WTC11 (cell line): ENCODE measurements around the gene ZNF827.

Experiments
- ELF4 ChIP-seq: sonication (generic); formaldehyde crosslinking; IDR thresholded peaks from 2 replicates; pipeline ENCODE4 v1.8.1; 2022; ENCODE audit warnings: low read depth, mild to moderate bottlenecking, moderate library complexity, missing genetic modification reagents
- ESRRA ChIP-seq: sonication (generic); formaldehyde crosslinking; IDR thresholded peaks from 2 replicates; pipeline ENCODE4 v1.8.1; 2022; ENCODE audit warnings: mild to moderate bottlenecking, missing genetic modification reagents, borderline replicate concordance
- FOXJ3 ChIP-seq: sonication (generic); formaldehyde crosslinking; IDR thresholded peaks from 2 replicates; pipeline ENCODE4 v1.9.0; 2021; ENCODE audit warnings: missing genetic modification reagents, mild to moderate bottlenecking, borderline replicate concordance
- FOXP1 ChIP-seq: sonication (generic); formaldehyde crosslinking; IDR thresholded peaks from 2 replicates; pipeline ENCODE4 v1.8.0; 2022; ENCODE audit warnings: missing genetic modification reagents, mild to moderate bottlenecking, moderate library complexity, borderline replicate concordance
- GABPB1 ChIP-seq: sonication (generic); formaldehyde crosslinking; IDR thresholded peaks from 2 replicates; pipeline ENCODE4 v1.8.1; 2023; ENCODE audit warnings: mild to moderate bottlenecking, missing genetic modification reagents
- RELA ChIP-seq: sonication (generic); formaldehyde crosslinking; IDR thresholded peaks from 2 replicates; pipeline ENCODE4 v1.8.1; 2022; ENCODE audit warnings: missing genetic modification reagents, mild to moderate bottlenecking, borderline replicate concordance
- SP1 ChIP-seq: sonication (generic); formaldehyde crosslinking; conservative IDR thresholded peaks from 2 replicates; pipeline ENCODE4 v1.8.1; 2022; ENCODE audit warnings: missing genetic modification reagents
- TEAD4 ChIP-seq: sonication (generic); formaldehyde crosslinking; IDR thresholded peaks from 2 replicates; pipeline ENCODE4 v1.8.0; 2022; ENCODE audit warnings: mild to moderate bottlenecking, missing genetic modification reagents
- ZBTB21 ChIP-seq: sonication (generic); formaldehyde crosslinking; IDR thresholded peaks from 2 replicates; pipeline ENCODE4 v1.8.1; 2023; ENCODE audit warnings: mild to moderate bottlenecking, missing genetic modification reagents, borderline replicate concordance
- TF ChIP-seq, protein P1 (sequence below): sonication (generic); formaldehyde crosslinking; conservative IDR thresholded peaks from 2 replicates; pipeline ENCODE4 v1.8.1; 2022; ENCODE audit warnings: mild to moderate bottlenecking, missing genetic modification reagents
- TF ChIP-seq, protein P2 (sequence below): fragments of 200-600 bp; IDR thresholded peaks from 2 replicates; pipeline ENCODE4 v1.8.0; 2022; ENCODE audit warnings: antibody characterized with exemption
- TF ChIP-seq, protein P3 (sequence below): fragments of 250-450 bp; sonication (Bioruptor Pico); IDR thresholded peaks from 2 replicates; pipeline ENCODE4 v1.9.0; 2021; ENCODE audit warnings: mild to moderate bottlenecking, borderline replicate concordance
- TF ChIP-seq, protein P4 (sequence below): sonication (generic); formaldehyde crosslinking; IDR thresholded peaks from 2 replicates; pipeline ENCODE4 v1.8.0; 2023; ENCODE audit warnings: mild to moderate bottlenecking, missing genetic modification reagents

DNA sequence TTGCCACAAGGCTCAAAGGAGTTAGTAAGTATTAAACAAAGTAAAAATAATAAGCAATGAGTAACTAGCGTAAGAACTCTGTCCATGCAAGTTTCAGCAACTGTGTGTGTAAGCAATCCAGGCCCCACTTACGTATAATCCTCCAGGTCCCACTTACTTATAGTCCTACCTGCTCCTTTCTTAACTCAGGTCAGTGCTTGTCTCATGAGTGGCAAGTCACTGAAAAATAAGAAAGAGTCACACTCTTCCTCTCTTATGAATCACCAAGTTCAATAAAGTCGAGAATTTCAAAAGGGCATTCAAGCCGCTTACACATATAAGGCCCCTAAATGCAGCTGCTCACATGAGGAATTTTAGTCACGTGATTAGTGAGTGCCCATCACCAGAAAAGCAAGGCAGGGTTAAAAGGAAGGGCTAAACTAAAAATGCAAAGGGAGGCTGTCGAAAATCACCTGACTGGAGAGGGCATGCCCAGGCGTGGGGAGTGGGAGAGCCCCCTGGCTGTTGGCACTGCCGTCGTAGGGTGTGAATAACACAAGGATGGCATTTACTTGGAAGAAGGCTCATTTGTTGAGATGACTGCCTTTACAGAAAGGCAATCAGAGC, 58.2 kb downstream of the ZNF827 start:
- TF ChIP-seq, protein P1, sequence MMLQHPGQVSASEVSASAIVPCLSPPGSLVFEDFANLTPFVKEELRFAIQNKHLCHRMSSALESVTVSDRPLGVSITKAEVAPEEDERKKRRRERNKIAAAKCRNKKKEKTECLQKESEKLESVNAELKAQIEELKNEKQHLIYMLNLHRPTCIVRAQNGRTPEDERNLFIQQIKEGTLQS (CRISPR knock-in tag) = no peak
- no peak for TF ChIP-seq ZBTB21 (CRISPR knock-in tag)
- no peak for TF ChIP-seq ELF4 (CRISPR knock-in tag)
- TF ChIP-seq, protein P2, sequence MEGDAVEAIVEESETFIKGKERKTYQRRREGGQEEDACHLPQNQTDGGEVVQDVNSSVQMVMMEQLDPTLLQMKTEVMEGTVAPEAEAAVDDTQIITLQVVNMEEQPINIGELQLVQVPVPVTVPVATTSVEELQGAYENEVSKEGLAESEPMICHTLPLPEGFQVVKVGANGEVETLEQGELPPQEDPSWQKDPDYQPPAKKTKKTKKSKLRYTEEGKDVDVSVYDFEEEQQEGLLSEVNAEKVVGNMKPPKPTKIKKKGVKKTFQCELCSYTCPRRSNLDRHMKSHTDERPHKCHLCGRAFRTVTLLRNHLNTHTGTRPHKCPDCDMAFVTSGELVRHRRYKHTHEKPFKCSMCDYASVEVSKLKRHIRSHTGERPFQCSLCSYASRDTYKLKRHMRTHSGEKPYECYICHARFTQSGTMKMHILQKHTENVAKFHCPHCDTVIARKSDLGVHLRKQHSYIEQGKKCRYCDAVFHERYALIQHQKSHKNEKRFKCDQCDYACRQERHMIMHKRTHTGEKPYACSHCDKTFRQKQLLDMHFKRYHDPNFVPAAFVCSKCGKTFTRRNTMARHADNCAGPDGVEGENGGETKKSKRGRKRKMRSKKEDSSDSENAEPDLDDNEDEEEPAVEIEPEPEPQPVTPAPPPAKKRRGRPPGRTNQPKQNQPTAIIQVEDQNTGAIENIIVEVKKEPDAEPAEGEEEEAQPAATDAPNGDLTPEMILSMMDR = no peak
- no peak for TF ChIP-seq FOXJ3 (CRISPR knock-in tag)
- TF ChIP-seq FOXP1 (CRISPR knock-in tag) = no peak
- TF ChIP-seq, protein P3, sequence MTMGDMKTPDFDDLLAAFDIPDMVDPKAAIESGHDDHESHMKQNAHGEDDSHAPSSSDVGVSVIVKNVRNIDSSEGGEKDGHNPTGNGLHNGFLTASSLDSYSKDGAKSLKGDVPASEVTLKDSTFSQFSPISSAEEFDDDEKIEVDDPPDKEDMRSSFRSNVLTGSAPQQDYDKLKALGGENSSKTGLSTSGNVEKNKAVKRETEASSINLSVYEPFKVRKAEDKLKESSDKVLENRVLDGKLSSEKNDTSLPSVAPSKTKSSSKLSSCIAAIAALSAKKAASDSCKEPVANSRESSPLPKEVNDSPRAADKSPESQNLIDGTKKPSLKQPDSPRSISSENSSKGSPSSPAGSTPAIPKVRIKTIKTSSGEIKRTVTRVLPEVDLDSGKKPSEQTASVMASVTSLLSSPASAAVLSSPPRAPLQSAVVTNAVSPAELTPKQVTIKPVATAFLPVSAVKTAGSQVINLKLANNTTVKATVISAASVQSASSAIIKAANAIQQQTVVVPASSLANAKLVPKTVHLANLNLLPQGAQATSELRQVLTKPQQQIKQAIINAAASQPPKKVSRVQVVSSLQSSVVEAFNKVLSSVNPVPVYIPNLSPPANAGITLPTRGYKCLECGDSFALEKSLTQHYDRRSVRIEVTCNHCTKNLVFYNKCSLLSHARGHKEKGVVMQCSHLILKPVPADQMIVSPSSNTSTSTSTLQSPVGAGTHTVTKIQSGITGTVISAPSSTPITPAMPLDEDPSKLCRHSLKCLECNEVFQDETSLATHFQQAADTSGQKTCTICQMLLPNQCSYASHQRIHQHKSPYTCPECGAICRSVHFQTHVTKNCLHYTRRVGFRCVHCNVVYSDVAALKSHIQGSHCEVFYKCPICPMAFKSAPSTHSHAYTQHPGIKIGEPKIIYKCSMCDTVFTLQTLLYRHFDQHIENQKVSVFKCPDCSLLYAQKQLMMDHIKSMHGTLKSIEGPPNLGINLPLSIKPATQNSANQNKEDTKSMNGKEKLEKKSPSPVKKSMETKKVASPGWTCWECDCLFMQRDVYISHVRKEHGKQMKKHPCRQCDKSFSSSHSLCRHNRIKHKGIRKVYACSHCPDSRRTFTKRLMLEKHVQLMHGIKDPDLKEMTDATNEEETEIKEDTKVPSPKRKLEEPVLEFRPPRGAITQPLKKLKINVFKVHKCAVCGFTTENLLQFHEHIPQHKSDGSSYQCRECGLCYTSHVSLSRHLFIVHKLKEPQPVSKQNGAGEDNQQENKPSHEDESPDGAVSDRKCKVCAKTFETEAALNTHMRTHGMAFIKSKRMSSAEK (CRISPR knock-in tag) = no peak
- TF ChIP-seq SP1 = no peak
- no peak for TF ChIP-seq ESRRA
- TF ChIP-seq TEAD4 (CRISPR knock-in tag) = no peak
- TF ChIP-seq RELA (CRISPR knock-in tag) = no peak
- TF ChIP-seq GABPB1 (CRISPR knock-in tag) = no peak
- TF ChIP-seq, protein P4, sequence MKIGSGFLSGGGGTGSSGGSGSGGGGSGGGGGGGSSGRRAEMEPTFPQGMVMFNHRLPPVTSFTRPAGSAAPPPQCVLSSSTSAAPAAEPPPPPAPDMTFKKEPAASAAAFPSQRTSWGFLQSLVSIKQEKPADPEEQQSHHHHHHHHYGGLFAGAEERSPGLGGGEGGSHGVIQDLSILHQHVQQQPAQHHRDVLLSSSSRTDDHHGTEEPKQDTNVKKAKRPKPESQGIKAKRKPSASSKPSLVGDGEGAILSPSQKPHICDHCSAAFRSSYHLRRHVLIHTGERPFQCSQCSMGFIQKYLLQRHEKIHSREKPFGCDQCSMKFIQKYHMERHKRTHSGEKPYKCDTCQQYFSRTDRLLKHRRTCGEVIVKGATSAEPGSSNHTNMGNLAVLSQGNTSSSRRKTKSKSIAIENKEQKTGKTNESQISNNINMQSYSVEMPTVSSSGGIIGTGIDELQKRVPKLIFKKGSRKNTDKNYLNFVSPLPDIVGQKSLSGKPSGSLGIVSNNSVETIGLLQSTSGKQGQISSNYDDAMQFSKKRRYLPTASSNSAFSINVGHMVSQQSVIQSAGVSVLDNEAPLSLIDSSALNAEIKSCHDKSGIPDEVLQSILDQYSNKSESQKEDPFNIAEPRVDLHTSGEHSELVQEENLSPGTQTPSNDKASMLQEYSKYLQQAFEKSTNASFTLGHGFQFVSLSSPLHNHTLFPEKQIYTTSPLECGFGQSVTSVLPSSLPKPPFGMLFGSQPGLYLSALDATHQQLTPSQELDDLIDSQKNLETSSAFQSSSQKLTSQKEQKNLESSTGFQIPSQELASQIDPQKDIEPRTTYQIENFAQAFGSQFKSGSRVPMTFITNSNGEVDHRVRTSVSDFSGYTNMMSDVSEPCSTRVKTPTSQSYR (CRISPR knock-in tag) = no peak
